ENCODE results near the gene STON1. TPM values are rescaled to one million over a fixed set of nuclear protein-coding genes. Genes with fewer than 3 reads are reported as not detected.

The STON1 gene
- 24.5 and 35.6 TPM in 2 replicates for total RNA-seq

DNA sequence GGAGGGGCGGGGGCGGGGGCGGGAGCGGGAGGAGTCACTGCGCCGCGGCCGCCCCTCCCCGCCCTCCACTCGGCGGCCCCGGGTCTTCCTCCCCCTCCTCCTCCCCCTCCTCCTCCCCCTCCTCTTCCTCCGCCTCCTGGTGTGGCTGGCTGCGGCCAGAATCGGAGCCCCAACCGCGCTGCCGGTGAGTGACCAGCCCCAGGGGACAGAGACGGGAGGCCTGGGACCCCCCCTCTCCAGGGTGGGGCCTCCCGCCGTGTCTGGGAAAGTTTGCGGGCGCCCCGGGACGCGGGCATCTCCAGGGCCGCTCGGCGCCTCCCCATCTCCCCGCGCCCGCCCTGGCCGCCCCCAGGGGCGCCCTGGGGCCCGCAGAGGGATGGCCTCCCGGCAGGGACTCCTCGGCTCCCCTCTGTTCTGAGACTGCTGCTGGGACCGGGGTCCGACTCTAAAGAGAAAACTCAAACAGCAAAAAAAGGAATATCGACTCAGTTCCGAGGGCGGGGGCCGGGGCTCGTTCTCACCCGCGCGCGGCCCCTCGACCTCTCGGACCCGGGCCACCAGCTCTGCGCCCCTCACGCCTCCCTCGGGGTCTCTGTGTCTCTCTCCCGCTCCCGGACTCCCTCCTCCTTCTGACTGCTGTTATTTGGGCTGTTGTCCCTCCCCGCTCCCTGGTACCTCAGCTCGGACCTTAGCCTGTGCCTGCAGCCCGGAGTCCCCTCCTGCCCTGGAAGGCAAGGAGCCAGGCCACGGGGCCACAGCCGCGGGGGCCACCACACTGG, at the start of gene STON1:
TSS of gene STON1 (plus strand) at position 122 of the 779 bp plus-strand sequence. CDS start 50,480 bp downstream, outside the sequence.

DNA sequence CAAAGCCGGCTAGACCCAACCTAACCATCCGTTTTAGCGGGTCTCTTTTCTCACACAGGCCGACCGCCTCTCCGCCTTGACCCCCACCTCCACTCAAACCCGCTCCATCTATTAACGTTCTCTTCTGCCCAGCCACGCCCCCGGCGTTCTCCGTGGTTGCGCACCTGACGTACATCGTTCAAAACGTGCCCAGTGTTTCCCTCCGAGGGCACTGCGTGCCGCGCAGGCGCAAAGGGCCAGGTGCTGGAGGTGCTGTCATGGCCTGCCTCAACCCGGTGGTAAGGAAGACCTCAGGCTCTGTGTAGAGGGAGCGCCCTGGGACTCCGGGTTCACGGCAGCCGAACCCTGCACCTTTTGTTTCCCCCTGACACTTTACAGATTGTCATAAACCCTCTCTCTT, 87.7 kb downstream of the STON1 start, which contains the start of gene GTF2A1L:
TSS of gene GTF2A1L (plus strand) at position 239 of the 400 bp plus-strand sequence. CDS start at position 258, 19 bp downstream.

Other genes with a start within 250 kb of the STON1 start
- 26.7 and 28.3 TPM in 2 replicates for gene FOXN2, start 215.5 kb upstream of the STON1 start, total RNA-seq
- 18.6 and 19.0 TPM in 2 replicates for gene PPP1R21, start 89.4 kb upstream of the STON1 start, total RNA-seq
- gene GTF2A1L, start 87.7 kb downstream of the STON1 start, total RNA-seq = 1.4 and 3.8 TPM in 2 replicates
- not detected in 2 replicates for gene LHCGR, start 225.6 kb downstream of the STON1 start, total RNA-seq